IMR-90 (cell line): ENCODE measurements around the gene ARL10. TPM values are rescaled to one million over a fixed set of nuclear protein-coding genes. Genes with fewer than 3 reads are reported as not detected.

Experiments used
- microRNA-seq, 2 experiments: library from miRNA; stranded (forward) in 1 of 2; unstranded in 1 of 2; fragments of 10-50 nt in 1 of 2; fragments of <30 nt in 1 of 2; gene quantifications in 1 of 2; microRNA quantifications in 1 of 2; one replicate each; pipeline versions ENCODE3 to v1.1.0; 2013 to 2020; ENCODE audit not compliant: insufficient read depth in 1 of 2, insufficient read length in 1 of 2, unreplicated experiment in 1 of 2
- polyA plus RNA-seq, 3 experiments: library from polyadenylated mRNA; depleted of rRNA; stranded (reverse); fragments of >200 nt; gene quantifications; 2 replicates each; pipeline ENCODE4 v1.2.3, GENCODE V29; 2012; ENCODE audit warnings: low replicate concordance in 1 of 3
- small RNA-seq, 5 experiments: library from RNA; depleted of rRNA; stranded (forward); fragments of <200 nt; gene quantifications; one replicate each; pipeline ENCODE3, GENCODE V24; 2012
- total RNA-seq: library from RNA; depleted of rRNA; stranded (reverse); fragments of >200 nt; gene quantifications from 2 replicates; pipeline ENCODE4 v1.2.3, GENCODE V29; 2012; rRNA removed

ARL10 gene
- total and polyA plus RNA-seq, 2 of the 4 experiments (the other 2 are of a cell fraction) = 3.6 to 6.0 TPM

Small RNAs within 50 kb of the gene (microRNA-seq; reads per million reads assigned to microRNA genes)
- gene MIR1271 = 6.2 to 30.0 reads per million in 2 experiments

Small RNAs within 50 kb of the gene (small RNA-seq; reads per million reads assigned to genes)
- 0 to 11.4 (median 9.5) reads per million in 5 experiments for gene MIR1271

Other genes with a start within 250 kb of the ARL10 start
- 6.9 and 8.2 TPM in 2 replicates for gene SIMC1, start 127.1 kb upstream of the ARL10 start, total RNA-seq
- 11.7 and 13.4 TPM in 2 replicates for gene SIMC1, start 127.1 kb upstream of the ARL10 start, polyA plus RNA-seq (2012; rRNA removed)
- 107 and 124 TPM in 2 replicates for gene KIAA1191, start 3.7 kb upstream of the ARL10 start, total RNA-seq
- 107 and 114 TPM in 2 replicates for gene KIAA1191, start 3.7 kb upstream of the ARL10 start, polyA plus RNA-seq (2012; rRNA removed)
- gene NOP16, start 23.1 kb downstream of the ARL10 start, total RNA-seq = 28.0 and 33.3 TPM in 2 replicates
- gene NOP16, start 23.1 kb downstream of the ARL10 start, polyA plus RNA-seq (2012; rRNA removed) = 60.4 and 61.3 TPM in 2 replicates
- gene HIGD2A, start 23.3 kb downstream of the ARL10 start, total RNA-seq = 33.3 and 35.0 TPM in 2 replicates
- 131 and 146 TPM in 2 replicates for gene HIGD2A, start 23.3 kb downstream of the ARL10 start, polyA plus RNA-seq (2012; rRNA removed)
- 87.6 and 122 TPM in 2 replicates for gene CLTB, start 51.1 kb downstream of the ARL10 start, total RNA-seq
- gene CLTB, start 51.1 kb downstream of the ARL10 start, polyA plus RNA-seq (2012; rRNA removed) = 99.9 and 133 TPM in 2 replicates
- 47.0 and 50.3 TPM in 2 replicates for gene FAF2, start 82.9 kb downstream of the ARL10 start, total RNA-seq
- 31.3 and 32.9 TPM in 2 replicates for gene FAF2, start 82.9 kb downstream of the ARL10 start, polyA plus RNA-seq (2012; rRNA removed)
- 0.54 and 0.83 TPM in 2 replicates for gene RNF44, start 171.9 kb downstream of the ARL10 start, total RNA-seq
- gene RNF44, start 171.9 kb downstream of the ARL10 start, polyA plus RNA-seq (2012; rRNA removed) = 12.4 and 13.2 TPM in 2 replicates
- not detected in 2 replicates for gene CDHR2, start 183.9 kb downstream of the ARL10 start, total RNA-seq
- gene CDHR2, start 183.9 kb downstream of the ARL10 start, polyA plus RNA-seq (2012; rRNA removed) = not detected in 2 replicates
- 2.5 and 3.0 TPM in 2 replicates for gene GPRIN1, start 244.7 kb downstream of the ARL10 start, total RNA-seq
- gene GPRIN1, start 244.7 kb downstream of the ARL10 start, polyA plus RNA-seq (2012; rRNA removed) = 4.7 and 5.1 TPM in 2 replicates